ENCODE results near the gene MTO1. TPM values are rescaled to one million over a fixed set of nuclear protein-coding genes. Genes with fewer than 3 reads are reported as not detected.

The MTO1 gene, protein sequence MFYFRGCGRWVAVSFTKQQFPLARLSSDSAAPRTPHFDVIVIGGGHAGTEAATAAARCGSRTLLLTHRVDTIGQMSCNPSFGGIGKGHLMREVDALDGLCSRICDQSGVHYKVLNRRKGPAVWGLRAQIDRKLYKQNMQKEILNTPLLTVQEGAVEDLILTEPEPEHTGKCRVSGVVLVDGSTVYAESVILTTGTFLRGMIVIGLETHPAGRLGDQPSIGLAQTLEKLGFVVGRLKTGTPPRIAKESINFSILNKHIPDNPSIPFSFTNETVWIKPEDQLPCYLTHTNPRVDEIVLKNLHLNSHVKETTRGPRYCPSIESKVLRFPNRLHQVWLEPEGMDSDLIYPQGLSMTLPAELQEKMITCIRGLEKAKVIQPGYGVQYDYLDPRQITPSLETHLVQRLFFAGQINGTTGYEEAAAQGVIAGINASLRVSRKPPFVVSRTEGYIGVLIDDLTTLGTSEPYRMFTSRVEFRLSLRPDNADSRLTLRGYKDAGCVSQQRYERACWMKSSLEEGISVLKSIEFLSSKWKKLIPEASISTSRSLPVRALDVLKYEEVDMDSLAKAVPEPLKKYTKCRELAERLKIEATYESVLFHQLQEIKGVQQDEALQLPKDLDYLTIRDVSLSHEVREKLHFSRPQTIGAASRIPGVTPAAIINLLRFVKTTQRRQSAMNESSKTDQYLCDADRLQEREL
- total RNA-seq (2014; rRNA removed; shearing (Covaris generic)) (36.7 and 37.1 TPM in 2 replicates), polyA plus RNA-seq (2016; fragmentation: Nextera tagmentation; extraction: Ambion mirVana) (18.3 and 27.7 TPM in 2 replicates)
- long read RNA-seq, full-length matches to known transcripts = 7 of 17 reads
- long read RNA-seq, partial matches to known transcripts = 5 of 17 reads
- long read RNA-seq, other reads (novel, unspliced or antisense) = 5 of 17 reads

GRCh38 chr6:73461537-73462350 is at the start of gene MTO1:
TSS of gene MTO1 (plus strand) at chr6:73461737. CDS start at chr6:73461855, 118 bp downstream.
- peak; percentile 90 for DNase-seq (ENCODE audit: low spot score)
- Histone ChIP-seq H4K20me1 (replicated peaks; ENCODE audit: insufficient read depth) (no peaks in the 10 kb centered on the region), H3K4me2 (peak within 1 kb of the TSS; percentile 99), H3F3A (replicated peaks; ENCODE audit: low read depth) (peaks cover 4% of the 10 kb centered on the region; the same call in 1 of the 2 replicates), H3K9me2 (ENCODE audit: insufficient read depth) (no peaks in the 10 kb centered on the region), H2AFZ (peak within 1 kb of the TSS; percentile 88), H3K4me3 (peak within 1 kb of the TSS; percentile 81), H3K4me1 (ENCODE audit: insufficient read depth) (peaks cover 4% of the 10 kb centered on the region; the same call in 1 of the 2 replicates), H3K27ac (ENCODE audit: low read depth) (peak within 1 kb of the TSS; percentile 84), H3K27me3 (ENCODE audit: insufficient read depth) (no peaks in the 10 kb centered on the region), H3K79me2 (replicated peaks; ENCODE audit: insufficient read depth) (peaks cover 40% of the 10 kb centered on the region), H3K36me3 (ENCODE audit: insufficient read depth) (peaks cover 7% of the 10 kb centered on the region; the same call in 1 of the 2 replicates)
- Mint-ChIP-seq H3K9me3 (peaks cover 3% of the 10 kb centered on the region; the same call in 1 of the 3 replicates), H3K27me3 (ENCODE audit: insufficient read depth, low read depth, poor library complexity) (peaks cover 3% of the 10 kb centered on the region), H3K36me3 (ENCODE audit: low read depth) (peaks cover 19% of the 10 kb centered on the region), H3K27ac (peak within 1 kb of the TSS; percentile 97), H3K4me3 (peak within 1 kb of the TSS; percentile 93), H3K4me1 (peaks cover 4% of the 10 kb centered on the region)
- TF ChIP-seq POLR2AphosphoS5 (IDR thresholded peaks at IDR 0.05; ENCODE audit: low read depth) (peak; percentile 76), CREB1 (CRISPR knock-in tag; IDR thresholded peaks at IDR 0.05; ENCODE audit: low read depth) (peak; percentile 18; the same call in 1 of the 2 replicates), ZNF331 (CRISPR knock-in tag; IDR thresholded peaks at IDR 0.05; ENCODE audit: low read depth) (no peak)
- peak; percentile 95 for ATAC-seq

DNA sequence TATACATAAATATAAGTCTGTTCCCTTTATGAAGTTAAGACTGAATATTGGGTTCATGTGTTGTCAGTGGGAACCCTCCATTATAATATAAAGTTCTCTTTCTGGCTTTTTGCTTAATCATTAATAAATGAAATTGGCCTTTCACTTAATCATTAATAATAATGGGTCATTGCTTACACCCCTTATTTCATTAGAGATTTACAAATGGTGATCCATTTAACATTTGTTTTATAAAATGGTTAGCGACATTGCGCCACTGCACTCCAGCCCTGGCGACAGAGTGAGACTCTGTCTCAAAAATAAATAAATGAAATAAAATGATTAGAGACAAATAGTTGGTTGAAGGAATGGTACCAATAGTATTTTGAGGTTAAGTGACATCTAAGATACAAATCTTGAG is 48.4 kb upstream of the MTO1 start:
- Histone ChIP-seq H3K4me3 (no peak overlapping the region), H2AFZ (no peak overlapping the region), H3K27ac (ENCODE audit: low read depth) (no peak overlapping the region), H3K4me1 (ENCODE audit: insufficient read depth) (no peaks in the 10 kb centered on the region), H3F3A (replicated peaks; ENCODE audit: low read depth) (0 out of 2 replicates have a peak, but pooled peaks cover 3% of the 10 kb centered on the region), H3K9me2 (ENCODE audit: insufficient read depth) (no peaks in the 10 kb centered on the region), H3K4me2 (no peak overlapping the region), H4K20me1 (replicated peaks; ENCODE audit: insufficient read depth) (no peaks in the 10 kb centered on the region), H3K79me2 (replicated peaks; ENCODE audit: insufficient read depth) (no peaks in the 10 kb centered on the region), H3K36me3 (ENCODE audit: insufficient read depth) (no peaks in the 10 kb centered on the region), H3K27me3 (ENCODE audit: insufficient read depth) (no peaks in the 10 kb centered on the region)
- Mint-ChIP-seq H3K9me3 (no peaks in the 10 kb centered on the region), H3K36me3 (ENCODE audit: low read depth) (no peaks in the 10 kb centered on the region), H3K27me3 (ENCODE audit: insufficient read depth, low read depth, poor library complexity) (no peaks in the 10 kb centered on the region), H3K4me3 (no peak overlapping the region), H3K27ac (no peak overlapping the region), H3K4me1 (no peaks in the 10 kb centered on the region)
- ATAC-seq (no peak), DNase-seq (ENCODE audit: low spot score) (no peak)
- TF ChIP-seq EZH2 (IDR thresholded peaks at IDR 0.05; ENCODE audit: low read depth, unreplicated experiment) = no peak
- TF ChIP-seq, protein P1, sequence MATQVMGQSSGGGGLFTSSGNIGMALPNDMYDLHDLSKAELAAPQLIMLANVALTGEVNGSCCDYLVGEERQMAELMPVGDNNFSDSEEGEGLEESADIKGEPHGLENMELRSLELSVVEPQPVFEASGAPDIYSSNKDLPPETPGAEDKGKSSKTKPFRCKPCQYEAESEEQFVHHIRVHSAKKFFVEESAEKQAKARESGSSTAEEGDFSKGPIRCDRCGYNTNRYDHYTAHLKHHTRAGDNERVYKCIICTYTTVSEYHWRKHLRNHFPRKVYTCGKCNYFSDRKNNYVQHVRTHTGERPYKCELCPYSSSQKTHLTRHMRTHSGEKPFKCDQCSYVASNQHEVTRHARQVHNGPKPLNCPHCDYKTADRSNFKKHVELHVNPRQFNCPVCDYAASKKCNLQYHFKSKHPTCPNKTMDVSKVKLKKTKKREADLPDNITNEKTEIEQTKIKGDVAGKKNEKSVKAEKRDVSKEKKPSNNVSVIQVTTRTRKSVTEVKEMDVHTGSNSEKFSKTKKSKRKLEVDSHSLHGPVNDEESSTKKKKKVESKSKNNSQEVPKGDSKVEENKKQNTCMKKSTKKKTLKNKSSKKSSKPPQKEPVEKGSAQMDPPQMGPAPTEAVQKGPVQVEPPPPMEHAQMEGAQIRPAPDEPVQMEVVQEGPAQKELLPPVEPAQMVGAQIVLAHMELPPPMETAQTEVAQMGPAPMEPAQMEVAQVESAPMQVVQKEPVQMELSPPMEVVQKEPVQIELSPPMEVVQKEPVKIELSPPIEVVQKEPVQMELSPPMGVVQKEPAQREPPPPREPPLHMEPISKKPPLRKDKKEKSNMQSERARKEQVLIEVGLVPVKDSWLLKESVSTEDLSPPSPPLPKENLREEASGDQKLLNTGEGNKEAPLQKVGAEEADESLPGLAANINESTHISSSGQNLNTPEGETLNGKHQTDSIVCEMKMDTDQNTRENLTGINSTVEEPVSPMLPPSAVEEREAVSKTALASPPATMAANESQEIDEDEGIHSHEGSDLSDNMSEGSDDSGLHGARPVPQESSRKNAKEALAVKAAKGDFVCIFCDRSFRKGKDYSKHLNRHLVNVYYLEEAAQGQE (IDR thresholded peaks at IDR 0.05; ENCODE audit: unreplicated experiment) = no peak
- no peak for TF ChIP-seq ZNF462 (CRISPR knock-in tag; IDR thresholded peaks at IDR 0.05)
